K562 (cell line): ENCODE data around the gene GLP1R. TPM values are rescaled to one million over a fixed set of nuclear protein-coding genes. Genes with fewer than 3 reads are reported as not detected.

Experiments
- ATAC-seq: fragments of 200-7000 bp; cut with Tn5 transposase; 3 replicates; pipeline ENCODE4 v1.9.1; 2020; ENCODE audit warnings: moderate library complexity
- BruUV-seq: library from RNA; stranded (reverse); fragments of 400-500 nt; replicated peaks from 2 replicates; lab custom pipeline; 2021; lab: Mats Ljungman, UMichigan
- CTCF ChIA-PET: fragments of 300-600 bp; formaldehyde crosslinking; extraction: SDS; loops from one replicate; lab custom pipeline; 2021; ENCODE audit warnings: low intra/inter-chr PET ratio; lab: Yijun Ruan, JAX
- POLR2A ChIA-PET: fragments of 300-600, 350-650 bp; sonication (Branson Sonifier 250); formaldehyde crosslinking; extraction: SDS; loops from one replicate; lab custom pipeline; 2021; ENCODE audit warnings: antibody characterized with exemption, inconsistent platforms; lab: Yijun Ruan, JAX
- DNase-seq, 4 experiments: peaks; one replicate each; pipeline versions ENCODE4 v3.0.0 to v3.0.0-alpha.2; 2011 to 2018; ENCODE audit warnings: low spot score in 3 of 4, mixed read lengths in 3 of 4; ENCODE audit errors: extremely low read depth in 1 of 4
- FAIRE-seq: peaks from 2 replicates; lab custom pipeline; 2011; peaks lifted over from hg19 to GRCh38; lab: Jason Lieb, UNC
- H2AFZ ChIP-seq: 2 replicates; pipeline ENCODE4 v1.6.0; 2011; ENCODE audit warnings: low read depth, low read length, control low read depth, inconsistent platforms
- H3K27ac ChIP-seq: fragments of 200-600 bp; 3 replicates; pipeline ENCODE4 v1.8.0; 2011; ENCODE audit warnings: low read depth, mild to moderate bottlenecking, control low read depth, inconsistent platforms, low read length, moderate library complexity, mixed read lengths; ENCODE audit errors: extremely low read depth
- H3K27me3 ChIP-seq, 2 experiments: fragments of 300-600 bp in 1 of 2; 2 replicates in 1 of 2; 3 replicates in 1 of 2; pipeline versions ENCODE4 v1.6.0 to v1.8.0; 2011; ENCODE audit warnings: inconsistent platforms in 2 of 2, low read length in 2 of 2, mild to moderate bottlenecking in 1 of 2, mixed read lengths in 1 of 2, moderate library complexity in 1 of 2; ENCODE audit not compliant: control insufficient read depth in 2 of 2, insufficient read depth in 2 of 2
- H3K36me3 ChIP-seq: fragments of 300-600 bp; 3 replicates; pipeline ENCODE4 v1.8.0; 2011; ENCODE audit warnings: mild to moderate bottlenecking, low read length, inconsistent platforms; ENCODE audit not compliant: control insufficient read depth, insufficient read depth
- H3K4me1 ChIP-seq, 2 experiments: fragments of 200-600 bp in 1 of 2; replicated peaks in 1 of 2; 2 replicates in 1 of 2; 3 replicates in 1 of 2; pipeline versions ENCODE4 v1.5.1 to v1.8.0; 2011; ENCODE audit warnings: inconsistent platforms in 2 of 2, low read length in 2 of 2, mild to moderate bottlenecking in 1 of 2, mixed read lengths in 1 of 2, moderate library complexity in 1 of 2; ENCODE audit not compliant: control insufficient read depth in 2 of 2, insufficient read depth in 2 of 2
- H3K4me2 ChIP-seq: 2 replicates; pipeline ENCODE4 v1.6.1; 2011; ENCODE audit warnings: low read length, control low read depth, inconsistent platforms, mixed read lengths; ENCODE audit not compliant: insufficient read depth
- H3K4me3 ChIP-seq: fragments of 200-600 bp; sonication (generic), shearing (Covaris generic); 2 replicates; pipeline ENCODE4 v1.5.1; 2016; ENCODE audit warnings: control low read depth, inconsistent platforms
- H3K79me2 ChIP-seq: fragments of 200-600 bp; 3 replicates; pipeline ENCODE4 v1.8.0; 2011; ENCODE audit warnings: low read length, inconsistent platforms; ENCODE audit not compliant: control insufficient read depth, insufficient read depth
- H3K9ac ChIP-seq, 2 experiments: 2 replicates each; pipeline versions ENCODE4 v1.6.0 to v1.6.1; 2011; ENCODE audit warnings: low read depth in 2 of 2, low read length in 2 of 2, control low read depth in 1 of 2, inconsistent platforms in 1 of 2, mild to moderate bottlenecking in 1 of 2, mixed read lengths in 1 of 2; ENCODE audit not compliant: insufficient read depth in 1 of 2
- H3K9me1 ChIP-seq: one replicate; pipeline ENCODE4 v1.6.0; 2011; ENCODE audit warnings: inconsistent platforms, mild to moderate bottlenecking, low read length, moderate library complexity; ENCODE audit not compliant: control insufficient read depth, insufficient read depth
- H3K9me3 ChIP-seq: replicated peaks from 2 replicates; pipeline ENCODE4 v1.5.1; 2011; ENCODE audit warnings: low read depth, low read length, inconsistent platforms; ENCODE audit not compliant: control insufficient read depth, insufficient read depth
- H4K20me1 ChIP-seq: replicated peaks from 2 replicates; pipeline ENCODE4 v1.6.1; 2011; ENCODE audit warnings: low read length, inconsistent platforms, mixed read lengths; ENCODE audit not compliant: control insufficient read depth, insufficient read depth
- ARHGAP35 ChIP-seq: fragments of 450-650 bp; IDR thresholded peaks from 2 replicates; pipeline ENCODE4 v1.6.1; 2018; ENCODE audit not compliant: partially characterized antibody
- C11orf30 ChIP-seq: fragments of 450-650 bp; IDR thresholded peaks from 2 replicates; pipeline ENCODE4 v1.6.1; 2016; ENCODE audit warnings: low read depth, mild to moderate bottlenecking
- MAFF ChIP-seq: IDR thresholded peaks from 2 replicates; pipeline ENCODE4 v1.6.1; 2012; ENCODE audit warnings: low read length, improper control_type of control experiment
- MAFG ChIP-seq: fragments of 450-650 bp; conservative IDR thresholded peaks from 2 replicates; pipeline ENCODE4 v1.6.1; 2016; ENCODE audit warnings: missing genetic modification characterization, missing compliant biosample characterization
- MAFK ChIP-seq: IDR thresholded peaks from 2 replicates; pipeline ENCODE4 v1.6.1; 2011; ENCODE audit warnings: low read length, improper control_type of control experiment
- MEF2D ChIP-seq: conservative IDR thresholded peaks from 2 replicates; pipeline ENCODE4 v1.6.1; 2016; ENCODE audit warnings: low read depth, missing genetic modification characterization, missing compliant biosample characterization
- SMC3 ChIP-seq: conservative IDR thresholded peaks from 2 replicates; pipeline ENCODE4 v1.6.1; 2011; ENCODE audit warnings: low read depth, low read length, improper control_type of control experiment; ENCODE audit not compliant: insufficient read depth
- ZNF175 ChIP-seq: fragments of 200-800 bp; sonication (Bioruptor generic); IDR thresholded peaks from 2 replicates; pipeline ENCODE4 v1.6.1; 2016; ENCODE audit warnings: low read depth, mild to moderate bottlenecking, missing genetic modification characterization, missing compliant biosample characterization
- ZNF316 ChIP-seq: fragments of 450-650 bp; IDR thresholded peaks from 2 replicates; pipeline ENCODE4 v1.6.1; 2016
- ZNF512 ChIP-seq: IDR thresholded peaks from 2 replicates; pipeline ENCODE4 v1.6.1; 2016; ENCODE audit warnings: missing genetic modification characterization, missing compliant biosample characterization
- ZNF778 ChIP-seq: fragments of 450-650 bp; formaldehyde crosslinking; IDR thresholded peaks from 2 replicates; pipeline ENCODE4 v1.4.0; 2020; ENCODE audit warnings: mild to moderate bottlenecking, moderate library complexity
- WGBS: fragments of 100-300 bp; shearing (Covaris generic); methylation state at CpG from one replicate; pipeline ENCODE4 v1.1.6; 2016; ENCODE audit warnings: low coverage, mixed read lengths; ENCODE audit not compliant: insufficient coverage; ENCODE audit errors: missing lambda C conversion rate; 5-methylcytosine and 5-hydroxymethylcytosine counted together
- in situ Hi-C: fragments of 300-500 bp; cut with MboI; formaldehyde crosslinking; loops from 4 replicates; pipeline ENCODE4 v1.15.0; 2018; ENCODE audit warnings: inconsistent platforms, mixed read lengths
- intact Hi-C: fragments of 100-400 bp; cut with micrococcal nuclease; formaldehyde crosslinking; loops from 2 replicates; pipeline ENCODE4 v1.14.2; 2022
- polyA plus RNA-seq, 8 experiments: library from polyadenylated mRNA; depleted of rRNA in 4 of 8; stranded (reverse) in 5 of 8; unstranded in 3 of 8; fragments of >200 nt; fragmentation: Nextera tagmentation in 2 of 8; fragmentation: Illumina TruSeq in 1 of 8; extraction: Ambion mirVana in 2 of 8; extraction: Trizol in 1 of 8; gene quantifications; 2 replicates each; pipeline versions ENCODE4 v1.2.1 to v1.2.3, GENCODE V29; 2011 to 2014; ENCODE audit warnings: inconsistent platforms in 1 of 8, missing spikeins in 1 of 8
- total RNA-seq, 7 experiments: library from RNA; depleted of rRNA in 6 of 7; stranded (reverse); fragments of >200 nt in 6 of 7; fragmentation: Illumina TruSeq in 2 of 7; extraction: Trizol in 2 of 7; gene quantifications; 2 replicates each; pipeline versions ENCODE4 v1.2.1 to v1.2.3, GENCODE V29; 2011 to 2021; ENCODE audit warnings: low replicate concordance in 1 of 7
- TF ChIP-seq, protein P1 (sequence below): sonication (generic); formaldehyde crosslinking; IDR thresholded peaks from 2 replicates; pipeline ENCODE4 v1.8.0; 2023; ENCODE audit warnings: mild to moderate bottlenecking, missing genetic modification reagents
- TF ChIP-seq, protein P2 (sequence below): fragments of 450-650 bp; IDR thresholded peaks from 2 replicates; pipeline ENCODE4 v1.6.1; 2017; ENCODE audit warnings: antibody characterized with exemption

Gene GLP1R
- total and polyA plus RNA-seq, 9 of the 15 experiments (the other 6 are each of a cell fraction or from before 2014, with no cell fraction given): not detected

DNA sequence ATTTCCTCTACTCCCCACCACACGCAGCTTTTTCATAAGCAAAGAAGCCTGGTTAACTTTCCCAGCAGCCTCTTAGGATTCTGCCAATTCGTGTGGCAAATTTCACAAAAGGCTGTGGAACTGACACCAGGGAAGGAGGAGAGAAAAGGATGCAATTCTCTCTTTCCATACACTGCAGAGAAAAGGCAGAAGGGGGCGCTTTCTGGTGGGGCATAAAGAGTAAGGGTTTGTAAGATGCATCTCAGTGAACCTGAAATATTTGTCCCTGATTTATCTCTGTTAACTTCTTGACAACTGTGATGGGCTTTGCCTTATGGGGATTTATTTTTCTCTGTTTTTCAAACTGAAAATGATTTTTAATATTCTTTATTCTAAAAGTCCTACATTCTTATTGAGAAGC is 45.5 kb upstream of the GLP1R start (continued):
- TF ChIP-seq SMC3 (peak; percentile 65), ZNF175 (CRISPR knock-in tag) (no peak), ZNF778 (CRISPR knock-in tag) (no peak)

GRCh38 chr6:39003492-39003891 is 45.1 kb upstream of the GLP1R start:
- BruUV-seq: no TSS peak
- CTCF ChIA-PET: interaction anchor here (0.7 to 1.1 kb wide), 3 partner anchors 49 to 101 kb away, joined by 4 to 5 read pairs (median 4); no protein-coding TSS in a partner anchor

More at GRCh38 chr6:39003492-39003891, 45.1 kb upstream of the GLP1R start:
- WGBS: 47% methylated on average over 1 of the region's 1 CpG
- TF ChIP-seq, protein P1, sequence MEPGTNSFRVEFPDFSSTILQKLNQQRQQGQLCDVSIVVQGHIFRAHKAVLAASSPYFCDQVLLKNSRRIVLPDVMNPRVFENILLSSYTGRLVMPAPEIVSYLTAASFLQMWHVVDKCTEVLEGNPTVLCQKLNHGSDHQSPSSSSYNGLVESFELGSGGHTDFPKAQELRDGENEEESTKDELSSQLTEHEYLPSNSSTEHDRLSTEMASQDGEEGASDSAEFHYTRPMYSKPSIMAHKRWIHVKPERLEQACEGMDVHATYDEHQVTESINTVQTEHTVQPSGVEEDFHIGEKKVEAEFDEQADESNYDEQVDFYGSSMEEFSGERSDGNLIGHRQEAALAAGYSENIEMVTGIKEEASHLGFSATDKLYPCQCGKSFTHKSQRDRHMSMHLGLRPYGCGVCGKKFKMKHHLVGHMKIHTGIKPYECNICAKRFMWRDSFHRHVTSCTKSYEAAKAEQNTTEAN: no peak
- TF ChIP-seq MAFG (tag) (peak; percentile 69), C11orf30 (peak; percentile 83), MAFF (peak; percentile 75), ZNF512 (tag) (0 out of 2 replicates have a peak, but pooled peaks have one; percentile 33), MAFK (peak; percentile 73), ARHGAP35 (no peak), ZNF316 (peak; percentile 89), MEF2D (no peak)
- TF ChIP-seq, protein P2, sequence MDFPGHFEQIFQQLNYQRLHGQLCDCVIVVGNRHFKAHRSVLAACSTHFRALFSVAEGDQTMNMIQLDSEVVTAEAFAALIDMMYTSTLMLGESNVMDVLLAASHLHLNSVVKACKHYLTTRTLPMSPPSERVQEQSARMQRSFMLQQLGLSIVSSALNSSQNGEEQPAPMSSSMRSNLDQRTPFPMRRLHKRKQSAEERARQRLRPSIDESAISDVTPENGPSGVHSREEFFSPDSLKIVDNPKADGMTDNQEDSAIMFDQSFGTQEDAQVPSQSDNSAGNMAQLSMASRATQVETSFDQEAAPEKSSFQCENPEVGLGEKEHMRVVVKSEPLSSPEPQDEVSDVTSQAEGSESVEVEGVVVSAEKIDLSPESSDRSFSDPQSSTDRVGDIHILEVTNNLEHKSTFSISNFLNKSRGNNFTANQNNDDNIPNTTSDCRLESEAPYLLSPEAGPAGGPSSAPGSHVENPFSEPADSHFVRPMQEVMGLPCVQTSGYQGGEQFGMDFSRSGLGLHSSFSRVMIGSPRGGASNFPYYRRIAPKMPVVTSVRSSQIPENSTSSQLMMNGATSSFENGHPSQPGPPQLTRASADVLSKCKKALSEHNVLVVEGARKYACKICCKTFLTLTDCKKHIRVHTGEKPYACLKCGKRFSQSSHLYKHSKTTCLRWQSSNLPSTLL: no peak
- intact Hi-C loops: loop anchor here (1.0 to 2.0 kb wide), 2 partner anchors 89 to 99 kb away; no protein-coding TSS in a partner anchor
- FAIRE-seq: no peak
- H4K20me1 ChIP-seq: no peaks in the 10 kb centered on the region
- ATAC-seq: no peak
- in situ Hi-C loops: no loop called here
- no peaks in the 10 kb centered on the region for H3K9me1 ChIP-seq
- POLR2A ChIA-PET: interaction anchor here (0.5 kb wide), 1 partner anchor 71 kb away, joined by 3 read pairs; no protein-coding TSS in a partner anchor
- H3K79me2 ChIP-seq: no peaks in the 10 kb centered on the region
- no peak for DNase-seq
- peaks cover 6 to 20% of the 10 kb centered on the region in 2 experiments for H3K4me1 ChIP-seq
- no peak overlapping the region for H3K9ac ChIP-seq
- H3K27me3 ChIP-seq: peaks cover 19 to 23% of the 10 kb centered on the region in 2 experiments
- no peak overlapping the region for H2AFZ ChIP-seq
- H3K27ac ChIP-seq: no peak overlapping the region
- no peak overlapping the region for H3K4me3 ChIP-seq
- H3K9me3 ChIP-seq: no peaks in the 10 kb centered on the region
- no peaks in the 10 kb centered on the region for H3K36me3 ChIP-seq
- no peak overlapping the region for H3K4me2 ChIP-seq
